HG03521 (cell line): ENCODE results near the gene LRRC8A.
A peak's percentile ranks its signal among the peaks of the same experiment; 100 is the strongest.
"Not testable (repeated sequence)": the region's sequence is repeated elsewhere in the genome, so short reads cannot be mapped to it uniquely, and the experiment has no call there.

ENCODE experiments used
- ATAC-seq: cut with Tn5 transposase; IDR thresholded peaks from one replicate; pipeline ENCODE4 v1.9.1; 2021; ENCODE audit warnings: mild to moderate bottlenecking, moderate library complexity; ENCODE audit not compliant: unreplicated experiment

Gene LRRC8A

GRCh38 chr9:128947527-128948301 lies 65.8 kb downstream of the LRRC8A start, which contains the start of the genes DOLK and NUP188:
DOLK (minus strand) TSS chr9:128947603; CDS start chr9:128947303, 300 bp downstream.
NUP188 (plus strand) TSS chr9:128947699; CDS start chr9:128947720, 21 bp downstream.
- ATAC-seq, result peak; percentile 83

- not testable (repeated sequence) for ATAC-seq
These were observed 79.5 kb downstream of the LRRC8A start for GRCh38 chr9:128961403-128961802.
